ENCODE data around the gene SLC39A13. TPM values are rescaled to one million over a fixed set of nuclear protein-coding genes. Genes with fewer than 3 reads are reported as not detected.

SLC39A13 gene
- total and polyA plus RNA-seq, 8 donors, result 29.6 to 66.1 (median 36.6) TPM

DNA sequence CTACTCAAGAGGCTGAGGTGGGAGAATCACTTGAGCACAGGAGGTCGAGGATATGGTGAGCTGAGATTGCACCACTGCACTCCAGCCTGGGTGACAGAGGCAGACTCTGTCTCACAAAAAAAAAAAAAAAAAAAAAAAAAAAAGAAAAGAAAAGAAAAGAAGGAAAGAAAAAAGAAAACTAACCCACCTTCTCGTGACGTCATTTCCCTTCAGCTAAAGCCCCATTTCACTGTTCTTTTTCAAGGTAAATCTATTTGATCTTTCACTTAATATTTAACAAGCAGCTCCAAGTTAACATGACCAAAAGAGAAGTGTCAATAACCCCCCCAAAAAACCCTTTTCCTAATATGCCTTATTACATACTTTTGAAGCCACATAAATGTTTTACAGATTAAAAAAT lies 35.4 kb downstream of the SLC39A13 start:
- no peaks in the 10 kb centered on the region for H3K36me3 ChIP-seq
- intact Hi-C loops (cut with DNase I), result no loop called here
- H3K27ac ChIP-seq, result no peak overlapping the region
- ATAC-seq (no peak), DNase-seq (no peak)
- H3K9me3 ChIP-seq, result no peaks in the 10 kb centered on the region
- TF ChIP-seq, protein P1, sequence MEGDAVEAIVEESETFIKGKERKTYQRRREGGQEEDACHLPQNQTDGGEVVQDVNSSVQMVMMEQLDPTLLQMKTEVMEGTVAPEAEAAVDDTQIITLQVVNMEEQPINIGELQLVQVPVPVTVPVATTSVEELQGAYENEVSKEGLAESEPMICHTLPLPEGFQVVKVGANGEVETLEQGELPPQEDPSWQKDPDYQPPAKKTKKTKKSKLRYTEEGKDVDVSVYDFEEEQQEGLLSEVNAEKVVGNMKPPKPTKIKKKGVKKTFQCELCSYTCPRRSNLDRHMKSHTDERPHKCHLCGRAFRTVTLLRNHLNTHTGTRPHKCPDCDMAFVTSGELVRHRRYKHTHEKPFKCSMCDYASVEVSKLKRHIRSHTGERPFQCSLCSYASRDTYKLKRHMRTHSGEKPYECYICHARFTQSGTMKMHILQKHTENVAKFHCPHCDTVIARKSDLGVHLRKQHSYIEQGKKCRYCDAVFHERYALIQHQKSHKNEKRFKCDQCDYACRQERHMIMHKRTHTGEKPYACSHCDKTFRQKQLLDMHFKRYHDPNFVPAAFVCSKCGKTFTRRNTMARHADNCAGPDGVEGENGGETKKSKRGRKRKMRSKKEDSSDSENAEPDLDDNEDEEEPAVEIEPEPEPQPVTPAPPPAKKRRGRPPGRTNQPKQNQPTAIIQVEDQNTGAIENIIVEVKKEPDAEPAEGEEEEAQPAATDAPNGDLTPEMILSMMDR (IDR thresholded peaks at IDR 0.05), result no peak
- H3K4me3 ChIP-seq, result no peak overlapping the region
- no peaks in the 10 kb centered on the region for H3K27me3 ChIP-seq
- no peaks in the 10 kb centered on the region for H3K4me1 ChIP-seq

DNA sequence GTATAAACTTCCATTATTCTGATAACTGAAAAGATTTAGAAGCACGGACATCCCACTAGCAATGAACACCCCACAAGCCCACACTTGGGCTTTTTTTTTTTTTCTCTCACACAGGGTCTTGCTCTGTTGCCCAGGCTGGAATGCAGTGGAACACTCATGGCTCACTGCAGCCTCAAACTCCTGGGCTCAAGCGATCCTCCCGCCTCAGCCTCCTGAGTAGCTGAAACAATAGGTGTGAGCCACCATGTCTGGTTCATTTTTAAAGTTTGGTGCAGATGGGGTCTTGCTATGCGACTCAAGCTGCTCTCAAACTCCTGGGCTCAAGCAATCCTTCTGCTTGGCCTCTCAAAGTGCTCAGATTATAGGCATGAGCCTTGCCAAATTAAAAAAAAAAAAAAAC lies 37.5 kb downstream of the SLC39A13 start:
- DNase-seq, result no peak
- no peak overlapping the region for H3K4me3 ChIP-seq
- H3K4me1 ChIP-seq, result no peaks in the 10 kb centered on the region
- H3K27ac ChIP-seq, result no peak overlapping the region
- no peaks in the 10 kb centered on the region for H3K27me3 ChIP-seq
- intact Hi-C loops (cut with DNase I), result no loop called here
- H3K36me3 ChIP-seq, result no peaks in the 10 kb centered on the region
- no peaks in the 10 kb centered on the region for H3K9me3 ChIP-seq
- ATAC-seq, result no peak
- TF ChIP-seq, protein P1 (IDR thresholded peaks at IDR 0.05), result no peak

DNA sequence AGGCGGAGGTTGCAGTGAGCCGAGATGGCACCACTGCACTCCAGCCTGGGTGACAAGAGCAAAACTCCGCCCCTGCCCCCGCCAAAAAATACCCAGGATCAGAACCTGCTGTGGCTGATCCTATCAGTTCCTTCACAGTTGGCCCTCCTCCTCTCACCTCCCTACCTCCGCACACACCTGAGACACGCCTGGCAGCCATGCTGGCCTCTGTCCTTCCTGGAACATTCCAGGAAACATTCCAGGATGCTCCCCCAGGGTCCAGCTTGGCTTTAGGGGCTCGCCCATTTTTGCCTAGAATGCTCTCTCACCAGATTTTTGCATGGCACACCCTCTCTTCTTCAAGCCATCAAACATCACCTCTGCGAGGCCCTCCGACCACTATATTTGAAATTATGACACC lies 38.4 kb downstream of the SLC39A13 start:
- intact Hi-C loops (cut with DNase I), result no loop called here
- TF ChIP-seq, protein P1 (IDR thresholded peaks at IDR 0.05), result no peak
- H3K36me3 ChIP-seq, result no peaks in the 10 kb centered on the region
- no peaks in the 10 kb centered on the region for H3K9me3 ChIP-seq
- no peak overlapping the region for H3K27ac ChIP-seq
- no peak overlapping the region for H3K4me3 ChIP-seq
- H3K27me3 ChIP-seq, result no peaks in the 10 kb centered on the region
- no peaks in the 10 kb centered on the region for H3K4me1 ChIP-seq
- DNase-seq, result no peak
- no peak for ATAC-seq

DNA sequence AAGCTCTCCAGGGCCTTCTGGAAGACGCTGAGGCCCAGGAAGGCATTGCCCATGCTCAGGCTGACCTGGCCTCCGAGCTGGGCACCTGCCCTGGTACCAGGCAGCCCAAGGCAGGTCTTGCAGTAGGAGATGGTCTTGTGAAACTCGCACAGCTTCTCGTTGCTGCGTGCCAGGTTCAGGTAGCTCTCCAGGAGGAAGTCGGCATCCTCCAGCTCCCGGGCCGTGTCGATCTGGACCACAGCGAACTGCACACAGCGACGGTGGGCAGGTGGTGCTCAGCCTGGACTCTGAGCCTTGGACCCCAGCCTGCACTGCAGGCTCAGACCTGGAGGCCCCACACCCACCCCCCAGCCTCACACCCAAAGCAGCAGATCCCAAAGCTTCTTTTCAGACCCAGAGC lies 39.5 kb downstream of the SLC39A13 start:
- Histone ChIP-seq H3K4me1 (no peaks in the 10 kb centered on the region), H3K4me3 (no peak overlapping the region), H3K27ac (no peak overlapping the region), H3K27me3 (no peaks in the 10 kb centered on the region), H3K9me3 (no peaks in the 10 kb centered on the region), H3K36me3 (no peaks in the 10 kb centered on the region)
- TF ChIP-seq, protein P1 (IDR thresholded peaks at IDR 0.05), result no peak
- ATAC-seq (no peak), DNase-seq (no peak)
- intact Hi-C loops (cut with DNase I), result no loop called here

DNA sequence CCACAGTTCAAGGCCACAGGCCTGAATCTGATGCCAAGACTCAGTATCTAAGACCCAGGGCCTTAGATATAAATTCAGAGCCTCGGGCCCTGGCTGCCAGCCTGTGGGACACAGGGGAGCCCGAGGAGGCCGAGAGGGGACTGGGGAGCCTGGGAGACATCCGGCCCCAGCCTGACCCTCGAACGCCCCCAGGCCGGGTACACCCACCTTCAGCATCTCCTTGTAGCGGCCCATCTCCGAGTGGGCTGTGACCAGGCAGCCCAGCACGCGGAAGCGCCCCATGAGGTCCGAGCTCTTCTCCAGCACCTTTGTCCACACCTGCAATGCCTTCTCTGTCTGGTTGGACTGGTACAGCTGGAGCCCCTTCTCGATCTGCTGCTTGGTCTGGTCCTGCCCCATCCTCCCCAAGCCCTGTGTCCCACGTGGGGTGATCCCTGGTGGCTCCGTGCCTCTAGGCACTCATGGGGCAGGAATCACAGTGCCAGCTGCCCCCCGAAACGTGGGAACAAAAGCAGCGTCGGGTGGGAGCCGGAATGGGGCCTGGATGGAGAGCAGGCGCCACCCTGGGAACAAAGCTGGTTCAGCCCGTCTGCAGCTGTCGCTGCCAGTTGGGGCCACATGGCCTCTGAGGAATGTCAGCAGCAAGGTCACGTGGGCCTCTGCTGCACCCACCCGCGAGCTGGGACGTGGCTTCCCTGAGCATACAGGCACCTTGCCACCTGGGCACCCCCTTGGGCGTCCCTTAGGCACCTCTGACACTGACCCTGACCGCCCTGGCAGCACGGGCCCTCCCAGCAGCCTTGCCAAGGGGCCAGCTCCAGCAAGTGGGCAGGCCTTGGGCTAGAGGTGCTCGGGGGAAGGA lies 40.4 kb downstream of the SLC39A13 start, which contains the start of gene RAPSN:
TSS of gene RAPSN (minus strand) at position 571 of the 862 bp plus-strand sequence. CDS start at position 399, 172 bp downstream.
- intact Hi-C loops (cut with DNase I), result no loop called here
- no peak within 1 kb of the TSS for H3K4me3 ChIP-seq
- TF ChIP-seq, protein P1 (IDR thresholded peaks at IDR 0.05), result no peak
- H3K27me3 ChIP-seq, result no peaks in the 10 kb centered on the region
- no peaks in the 10 kb centered on the region for H3K36me3 ChIP-seq
- DNase-seq, result no peak
- H3K9me3 ChIP-seq, result no peaks in the 10 kb centered on the region
- ATAC-seq, result no peak
- no peak within 1 kb of the TSS for H3K27ac ChIP-seq
- no peaks in the 10 kb centered on the region for H3K4me1 ChIP-seq

Measured in left lung (tissue), 10 donors.